BLaER1 treated with 17β-estradiol and CSF1 and Interleukin-3, amounts not matched to agents 10 nM and 100 nM (cell line): ENCODE measurements around the gene NPEPPS.
"Not testable (repeated sequence)": the region's sequence is repeated elsewhere in the genome, so short reads cannot be mapped to it uniquely, and the experiment has no call there.

ENCODE experiments used
- H3K27ac ChIP-seq, 11 experiments: shearing (Covaris generic); formaldehyde crosslinking; 2 replicates each; pipeline ENCODE4 v1.8.1; 2022
- H3K27me3 ChIP-seq, 11 experiments: shearing (Covaris generic); formaldehyde crosslinking; 2 replicates each; pipeline ENCODE4 v1.8.1; 2022
- H3K36me3 ChIP-seq, 11 experiments: shearing (Covaris generic); formaldehyde crosslinking; 2 replicates each; pipeline ENCODE4 v1.8.1; 2022
- H3K4me1 ChIP-seq, 10 experiments: shearing (Covaris generic); formaldehyde crosslinking; 2 replicates each; pipeline ENCODE4 v1.8.1; 2022
- H3K4me2 ChIP-seq, 11 experiments: shearing (Covaris generic); formaldehyde crosslinking; 2 replicates each; pipeline ENCODE4 v1.8.1; 2022
- H3K4me3 ChIP-seq, 10 experiments: shearing (Covaris generic); formaldehyde crosslinking; 2 replicates each; pipeline ENCODE4 v1.8.1; 2022
- H3K9ac ChIP-seq, 11 experiments: shearing (Covaris generic); formaldehyde crosslinking; 2 replicates each; pipeline ENCODE4 v1.8.1; 2022
- H3K9me3 ChIP-seq, 11 experiments: shearing (Covaris generic); formaldehyde crosslinking; replicated peaks in 1 of 11; 2 replicates each; pipeline ENCODE4 v1.8.1; 2022
- H4K20me1 ChIP-seq, 11 experiments: shearing (Covaris generic); formaldehyde crosslinking; 2 replicates each; pipeline ENCODE4 v1.8.1; 2022

NPEPPS gene

GRCh38 chr17:47522341-47522740, 8.6 kb upstream of the NPEPPS start:
- not testable (repeated sequence) for H3K27me3 ChIP-seq, H3K4me3 ChIP-seq, H3K9ac ChIP-seq, H3K4me2 ChIP-seq, H3K4me1 ChIP-seq, H3K27ac ChIP-seq, H4K20me1 ChIP-seq, H3K9me3 ChIP-seq, H3K36me3 ChIP-seq

GRCh38 chr17:47531233-47531820, 419 bp downstream of the NPEPPS start:
- H3K9me3 ChIP-seq, H3K36me3 ChIP-seq, H3K27me3 ChIP-seq: not testable (repeated sequence)
- Histone ChIP-seq H3K4me2 (peak overlapping the region in 6 of 11 experiments; percentile 75 to 87 (median 77); a peak in 6 of 22 replicates), H3K27ac (peak overlapping the region in 10 of 11 experiments; percentile 57 to 73 (median 65); a peak in 19 of 22 replicates), H4K20me1 (peaks cover 0 to 32% (median 11%) of the 10 kb centered on the region in 11 experiments; a peak in 14 of 22 replicates), H3K9ac (peak overlapping the region; percentile 73 to 85 (median 79)), H3K4me1 (peaks cover 3 to 18% (median 8%) of the 10 kb centered on the region in 10 experiments; a peak in 10 of 20 replicates), H3K4me3 (peak overlapping the region; percentile 61 to 77 (median 70))

GRCh38 chr17:47539085-47539484, 8.2 kb downstream of the NPEPPS start:
- not testable (repeated sequence) for H3K27ac ChIP-seq, H3K9ac ChIP-seq, H3K4me3 ChIP-seq, H3K36me3 ChIP-seq, H3K4me2 ChIP-seq, H3K9me3 ChIP-seq, H3K4me1 ChIP-seq, H3K27me3 ChIP-seq
- peaks cover 0 to 75% (median 17%) of the 10 kb centered on the region in 11 experiments; a peak in 11 of 22 replicates for H4K20me1 ChIP-seq

- H3K4me1 ChIP-seq, H3K4me2 ChIP-seq, H3K9me3 ChIP-seq, H3K27ac ChIP-seq, H3K36me3 ChIP-seq, H3K4me3 ChIP-seq, H3K27me3 ChIP-seq, H3K9ac ChIP-seq: not testable (repeated sequence)
- H4K20me1 ChIP-seq: peaks cover 0 to 76% (median 12%) of the 10 kb centered on the region in 11 experiments; a peak in 10 of 22 replicates
Observed at GRCh38 chr17:47541676-47542075, 10.8 kb downstream of the NPEPPS start.

- H3K4me1 ChIP-seq, H3K9ac ChIP-seq, H3K9me3 ChIP-seq, H3K27me3 ChIP-seq, H3K4me2 ChIP-seq, H3K4me3 ChIP-seq, H3K27ac ChIP-seq: not testable (repeated sequence)
- Histone ChIP-seq H3K36me3 (peaks cover 9 to 29% (median 16%) of the 10 kb centered on the region in 11 experiments; a peak in 18 of 22 replicates), H4K20me1 (peaks cover 0 to 54% (median 0%) of the 10 kb centered on the region in 11 experiments; a peak in 8 of 22 replicates)
Observed at GRCh38 chr17:47544327-47544726, 13.4 kb downstream of the NPEPPS start.

GRCh38 chr17:47554733-47555132, 23.8 kb downstream of the NPEPPS start:
- H3K9me3 ChIP-seq: peaks cover 0 to 14% (median 10%) of the 10 kb centered on the region in 11 experiments; a peak in 16 of 22 replicates
- not testable (repeated sequence) for H3K27me3 ChIP-seq, H3K4me1 ChIP-seq, H3K4me3 ChIP-seq, H3K9ac ChIP-seq, H3K27ac ChIP-seq, H3K4me2 ChIP-seq
- peaks cover 0 to 40% (median 0%) of the 10 kb centered on the region in 11 experiments; a peak in 6 of 22 replicates for H4K20me1 ChIP-seq
- H3K36me3 ChIP-seq: peaks cover 13 to 36% (median 20%) of the 10 kb centered on the region in 11 experiments; a peak in 17 of 22 replicates

- Histone ChIP-seq H3K9me3 (peaks cover 0 to 14% (median 10%) of the 10 kb centered on the region in 11 experiments; a peak in 16 of 22 replicates), H4K20me1 (peaks cover 0 to 48% (median under 1%) of the 10 kb centered on the region in 11 experiments; a peak in 7 of 22 replicates), H3K36me3 (peaks cover 11 to 35% (median 19%) of the 10 kb centered on the region in 11 experiments; a peak in 13 of 22 replicates)
- H3K4me3 ChIP-seq, H3K27me3 ChIP-seq, H3K27ac ChIP-seq, H3K4me1 ChIP-seq, H3K9ac ChIP-seq, H3K4me2 ChIP-seq: not testable (repeated sequence)
Observed at GRCh38 chr17:47556108-47556507, 25.2 kb downstream of the NPEPPS start.

GRCh38 chr17:47560517-47561043, 29.7 kb downstream of the NPEPPS start:
- Histone ChIP-seq H3K9me3 (peaks cover 0 to 12% (median 10%) of the 10 kb centered on the region in 11 experiments; a peak in 16 of 22 replicates), H4K20me1 (peaks cover 0 to 47% (median 8%) of the 10 kb centered on the region in 11 experiments; a peak in 9 of 22 replicates)

GRCh38 chr17:47561698-47562405, 30.9 kb downstream of the NPEPPS start:
- not testable (repeated sequence) for H3K27me3 ChIP-seq, H3K4me1 ChIP-seq, H3K4me2 ChIP-seq, H3K4me3 ChIP-seq, H3K9ac ChIP-seq, H3K9me3 ChIP-seq, H3K27ac ChIP-seq
- peaks cover under 1 to 12% (median 6%) of the 10 kb centered on the region in 11 experiments; a peak in 9 of 22 replicates for H3K36me3 ChIP-seq
- H4K20me1 ChIP-seq: peaks cover 0 to 55% (median 8%) of the 10 kb centered on the region in 11 experiments; a peak in 9 of 22 replicates

More at GRCh38 chr17:47560517-47561043, 29.7 kb downstream of the NPEPPS start:
- H3K4me3 ChIP-seq, H3K9ac ChIP-seq, H3K27ac ChIP-seq, H3K4me2 ChIP-seq, H3K4me1 ChIP-seq, H3K27me3 ChIP-seq: not testable (repeated sequence)
- peaks cover 9 to 19% (median 15%) of the 10 kb centered on the region in 11 experiments; a peak in 13 of 22 replicates for H3K36me3 ChIP-seq

GRCh38 chr17:47562406-47562705, 31.4 kb downstream of the NPEPPS start:
- not testable (repeated sequence) for H3K27ac ChIP-seq, H3K4me1 ChIP-seq, H3K9me3 ChIP-seq, H3K4me2 ChIP-seq, H3K27me3 ChIP-seq, H3K4me3 ChIP-seq, H3K9ac ChIP-seq
- Histone ChIP-seq H4K20me1 (peaks cover 0 to 59% (median 8%) of the 10 kb centered on the region in 11 experiments; a peak in 9 of 22 replicates), H3K36me3 (peaks cover 0 to 12% (median 6%) of the 10 kb centered on the region in 11 experiments; a peak in 7 of 22 replicates)

- peaks cover 8 to 22% (median 14%) of the 10 kb centered on the region in 11 experiments; a peak in 21 of 22 replicates for H3K36me3 ChIP-seq
- H3K27ac ChIP-seq, H3K4me2 ChIP-seq, H3K9ac ChIP-seq, H3K4me1 ChIP-seq, H3K4me3 ChIP-seq, H3K9me3 ChIP-seq, H3K27me3 ChIP-seq: not testable (repeated sequence)
- H4K20me1 ChIP-seq: peaks cover 0 to 36% (median 0%) of the 10 kb centered on the region in 11 experiments; a peak in 4 of 22 replicates
Observed at GRCh38 chr17:47567261-47567660, 36.4 kb downstream of the NPEPPS start.

- peak overlapping the region in 1 of 11 experiments; percentile 49; a peak in 2 of 22 replicates for H3K4me2 ChIP-seq
- not testable (repeated sequence) for H3K4me3 ChIP-seq, H3K9ac ChIP-seq, H3K27ac ChIP-seq, H3K9me3 ChIP-seq, H3K27me3 ChIP-seq, H3K4me1 ChIP-seq
- peaks cover 0 to 22% (median 0%) of the 10 kb centered on the region in 11 experiments; a peak in 5 of 22 replicates for H4K20me1 ChIP-seq
- H3K36me3 ChIP-seq: peaks cover 8 to 22% (median 14%) of the 10 kb centered on the region in 11 experiments; a peak in 21 of 22 replicates
Observed at GRCh38 chr17:47572561-47572960, 41.7 kb downstream of the NPEPPS start.

GRCh38 chr17:47582416-47582815, 51.5 kb downstream of the NPEPPS start:
- not testable (repeated sequence) for H3K27me3 ChIP-seq, H4K20me1 ChIP-seq, H3K9me3 ChIP-seq, H3K4me2 ChIP-seq, H3K9ac ChIP-seq, H3K4me1 ChIP-seq, H3K27ac ChIP-seq, H3K4me3 ChIP-seq
- H3K36me3 ChIP-seq: peaks cover 0 to 41% (median 11%) of the 10 kb centered on the region in 11 experiments; a peak in 11 of 22 replicates
